HCT116 (cell line): ENCODE data around the gene RGS10.

Experiments used
- CEBPB ChIP-seq: IDR thresholded peaks from 2 replicates; pipeline ENCODE4 v1.6.1; 2012; ENCODE audit warnings: low read depth
- POLR2A ChIP-seq: IDR thresholded peaks from 2 replicates; pipeline ENCODE4 v1.7.0; 2011; ENCODE audit warnings: borderline replicate concordance; ENCODE audit not compliant: insufficient read depth, insufficient read length; ENCODE audit errors: extremely low read depth
- RAD21 ChIP-seq: IDR thresholded peaks from 2 replicates; pipeline ENCODE4 v1.6.1; 2012; ENCODE audit warnings: low read depth, mild to moderate bottlenecking
- TF ChIP-seq, protein P1 (sequence below), 3 experiments: fragments of 200-600 bp in 1 of 3; sonication (generic) in 1 of 3; IDR thresholded peaks in 2 of 3; conservative IDR thresholded peaks in 1 of 3; 2 replicates each; pipeline ENCODE4 v1.5.1; 2012 to 2017; ENCODE audit warnings: low read depth in 2 of 3, low read length in 2 of 3, antibody characterized with exemption in 1 of 3, borderline replicate concordance in 1 of 3, control low read depth in 1 of 3, mild to moderate bottlenecking in 1 of 3, mixed read lengths in 1 of 3, mixed run types in 1 of 3, moderate library complexity in 1 of 3; ENCODE audit not compliant: insufficient read depth in 1 of 3

DNA sequence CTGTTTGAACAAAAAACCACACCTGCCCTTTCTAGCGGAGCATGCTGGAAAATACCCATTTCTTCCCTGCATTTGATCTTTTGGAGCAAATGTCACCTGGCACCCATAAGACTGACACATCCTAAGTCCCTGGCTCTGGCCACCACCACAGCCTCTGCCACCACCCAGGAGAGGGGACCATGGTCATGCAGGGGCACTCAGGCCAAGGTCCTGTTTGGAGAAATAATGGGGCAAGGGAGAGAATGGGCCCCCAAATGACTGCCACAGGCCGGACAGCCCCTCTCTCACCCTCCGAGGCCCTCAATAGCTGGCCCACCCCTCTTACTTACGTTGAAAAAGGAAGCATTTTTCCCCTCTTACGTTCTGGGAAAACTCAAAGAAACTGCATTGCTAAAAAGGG is 35.4 kb downstream of the RGS10 start:
- TF ChIP-seq CEBPB (no peak), POLR2A (no peak), RAD21 (no peak)
- TF ChIP-seq, protein P1, sequence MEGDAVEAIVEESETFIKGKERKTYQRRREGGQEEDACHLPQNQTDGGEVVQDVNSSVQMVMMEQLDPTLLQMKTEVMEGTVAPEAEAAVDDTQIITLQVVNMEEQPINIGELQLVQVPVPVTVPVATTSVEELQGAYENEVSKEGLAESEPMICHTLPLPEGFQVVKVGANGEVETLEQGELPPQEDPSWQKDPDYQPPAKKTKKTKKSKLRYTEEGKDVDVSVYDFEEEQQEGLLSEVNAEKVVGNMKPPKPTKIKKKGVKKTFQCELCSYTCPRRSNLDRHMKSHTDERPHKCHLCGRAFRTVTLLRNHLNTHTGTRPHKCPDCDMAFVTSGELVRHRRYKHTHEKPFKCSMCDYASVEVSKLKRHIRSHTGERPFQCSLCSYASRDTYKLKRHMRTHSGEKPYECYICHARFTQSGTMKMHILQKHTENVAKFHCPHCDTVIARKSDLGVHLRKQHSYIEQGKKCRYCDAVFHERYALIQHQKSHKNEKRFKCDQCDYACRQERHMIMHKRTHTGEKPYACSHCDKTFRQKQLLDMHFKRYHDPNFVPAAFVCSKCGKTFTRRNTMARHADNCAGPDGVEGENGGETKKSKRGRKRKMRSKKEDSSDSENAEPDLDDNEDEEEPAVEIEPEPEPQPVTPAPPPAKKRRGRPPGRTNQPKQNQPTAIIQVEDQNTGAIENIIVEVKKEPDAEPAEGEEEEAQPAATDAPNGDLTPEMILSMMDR (IDR thresholded peaks at IDR 0.05 in 2 of 3, conservative IDR thresholded peaks at IDR 0.05 in 1 of 3; ENCODE audit: borderline replicate concordance in 1 of 3, insufficient read depth in 1 of 3, low read depth in 2 of 3, low read length in 2 of 3): no peak
